Activated CD8-positive, alpha-beta memory T cell treated with anti-CD3 and anti-CD28 coated beads for 24 hours (primary cell): ENCODE results near the gene ZNF563.
A peak's percentile ranks its signal among the peaks of the same experiment; 100 is the strongest.
"Not testable (repeated sequence)": the region's sequence is repeated elsewhere in the genome, so short reads cannot be mapped to it uniquely, and the experiment has no call there.

ENCODE experiments used
- DNase-seq: peaks from one replicate; pipeline ENCODE4 v3.0.0-alpha.2; 2020

Gene ZNF563

GRCh38 chr19:12333162-12334159 lies at the start of gene ZNF563:
Gene ZNF563 (minus strand): TSS chr19:12333633. CDS start chr19:12333482, 151 bp downstream.
- peak; percentile 99 for DNase-seq

- DNase-seq: no peak
Observed at GRCh38 chr19:12380444-12380737, 47.0 kb upstream of the ZNF563 start.

GRCh38 chr19:12379732-12380443 lies 46.5 kb upstream of the ZNF563 start:
- no peak for DNase-seq

- no peak for DNase-seq
Observed at GRCh38 chr19:12374026-12374425, 40.6 kb upstream of the ZNF563 start.

GRCh38 chr19:12365236-12366162 lies 32.1 kb upstream of the ZNF563 start, which contains the start of gene ZNF442:
Gene ZNF442 (minus strand): TSS chr19:12365683. CDS start chr19:12363631, 2,052 bp downstream.
- peak; percentile 90 for DNase-seq

- no peak for DNase-seq
Observed at GRCh38 chr19:12364391-12365235, 31.2 kb upstream of the ZNF563 start.

GRCh38 chr19:12362236-12362635 lies 28.8 kb upstream of the ZNF563 start:
- not testable (repeated sequence) for DNase-seq

- DNase-seq: no peak
Observed at GRCh38 chr19:12353375-12353774, 19.9 kb upstream of the ZNF563 start.

GRCh38 chr19:12350890-12351197 lies 17.4 kb upstream of the ZNF563 start:
- DNase-seq: no peak

- no peak for DNase-seq
Observed at GRCh38 chr19:12350185-12350889, 16.9 kb upstream of the ZNF563 start.

GRCh38 chr19:12346896-12347295 lies 13.5 kb upstream of the ZNF563 start:
- no peak for DNase-seq

GRCh38 chr19:12345197-12345596 lies 11.8 kb upstream of the ZNF563 start:
- DNase-seq: no peak

GRCh38 chr19:12331211-12331941 lies 2.1 kb downstream of the ZNF563 start:
- DNase-seq: peak; percentile 79

- no peak for DNase-seq
Observed at GRCh38 chr19:12330340-12330739, 3.1 kb downstream of the ZNF563 start.

- DNase-seq: no peak
Observed at GRCh38 chr19:12325690-12326089, 7.7 kb downstream of the ZNF563 start.

- no peak for DNase-seq
Observed at GRCh38 chr19:12318782-12319413, 14.5 kb downstream of the ZNF563 start.

GRCh38 chr19:12314553-12314952 lies 18.9 kb downstream of the ZNF563 start:
- no peak for DNase-seq

GRCh38 chr19:12308891-12309290 lies 24.5 kb downstream of the ZNF563 start:
- not testable (repeated sequence) for DNase-seq

GRCh38 chr19:12295191-12295590 lies 38.2 kb downstream of the ZNF563 start:
- DNase-seq: no peak
